Measurements from ENCODE around the gene GLDN. TPM values are rescaled to one million over a fixed set of nuclear protein-coding genes. Genes with fewer than 3 reads are reported as not detected.

Gene GLDN
- total RNA-seq, 4 donors from 2014 or later = 2.2 to 9.9 (median 4.3) TPM

DNA sequence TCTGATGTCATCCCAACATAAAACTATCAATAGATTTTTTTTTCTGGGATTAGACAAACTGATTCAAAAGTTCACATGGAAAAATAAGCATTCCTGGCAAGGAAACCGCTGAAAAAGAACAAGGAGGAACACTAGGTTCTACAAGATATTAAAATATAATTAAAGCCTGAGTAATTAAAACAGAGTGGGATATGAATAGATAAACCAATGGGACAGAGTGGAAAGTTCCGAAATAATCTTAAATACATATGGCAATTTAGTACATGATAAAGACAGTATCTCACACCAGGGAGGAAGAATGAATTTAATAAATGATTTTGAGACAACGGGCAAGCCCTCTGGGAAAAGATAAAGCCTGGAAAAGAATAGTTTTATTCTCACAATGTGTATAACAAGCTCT, 4.7 kb downstream of the GLDN start:
- Histone ChIP-seq H3K4me1 (peaks cover 26 to 40% (median 33%) of the 10 kb centered on the region in 4 donors), H3K9me3 (no peaks in the 10 kb centered on the region), H3K4me3 (no peak overlapping the region), H3K36me3 (no peaks in the 10 kb centered on the region), H3K27ac (replicated peaks in 1 of 4) (no peak overlapping the region), H3K27me3 (peaks cover 0 to 16% (median 0%) of the 10 kb centered on the region in 4 donors)
- WGBS = 68% methylated on average over 3 of the region's 3 CpGs
- no peak for DNase-seq (ENCODE audit: extremely low spot score)
- no peak for TF ChIP-seq EP300 (IDR thresholded peaks at IDR 0.05)
- no peak for TF ChIP-seq POLR2A (IDR thresholded peaks at IDR 0.05; ENCODE audit: low read depth)
- no peak for TF ChIP-seq CTCF (IDR thresholded peaks at IDR 0.05)
- TF ChIP-seq POLR2AphosphoS5 (IDR thresholded peaks at IDR 0.05) = no peak
- intact Hi-C loops (cut with DNase I) = no loop called here

- Histone ChIP-seq H3K27ac (replicated peaks in 1 of 4) (peak overlapping the region in 3 of 4 donors; percentile 11 to 48 (median 34)), H3K9me3 (no peaks in the 10 kb centered on the region), H3K4me3 (no peak overlapping the region), H3K4me1 (peaks cover 15 to 24% (median 17%) of the 10 kb centered on the region in 4 donors), H3K36me3 (no peaks in the 10 kb centered on the region), H3K27me3 (no peaks in the 10 kb centered on the region)
- TF ChIP-seq POLR2AphosphoS5 (IDR thresholded peaks at IDR 0.05) (no peak), CTCF (IDR thresholded peaks at IDR 0.05) (no peak), EP300 (IDR thresholded peaks at IDR 0.05) (no peak), POLR2A (IDR thresholded peaks at IDR 0.05; ENCODE audit: low read depth) (no peak)
- WGBS = 66% methylated on average over 5 of the region's 5 CpGs
- no peak for DNase-seq (ENCODE audit: extremely low spot score)
- intact Hi-C loops (cut with DNase I) = no loop called here
These were observed 7.2 kb downstream of the GLDN start for GRCh38 chr15:51348688-51349087.

- Histone ChIP-seq H3K36me3 (no peaks in the 10 kb centered on the region), H3K27ac (replicated peaks in 1 of 4) (peak overlapping the region in 3 of 4 donors; percentile 11 to 48 (median 34)), H3K4me1 (peaks cover 15 to 24% (median 17%) of the 10 kb centered on the region in 4 donors), H3K4me3 (no peak overlapping the region), H3K27me3 (no peaks in the 10 kb centered on the region), H3K9me3 (no peaks in the 10 kb centered on the region)
- intact Hi-C loops (cut with DNase I) = no loop called here
- TF ChIP-seq CTCF (IDR thresholded peaks at IDR 0.05) (peak in 1 of 3 experiments; percentile 18), POLR2AphosphoS5 (IDR thresholded peaks at IDR 0.05) (peak in 1 of 2 donors; percentile 29), EP300 (IDR thresholded peaks at IDR 0.05) (no peak), POLR2A (IDR thresholded peaks at IDR 0.05; ENCODE audit: low read depth) (no peak)
- no peak for DNase-seq (ENCODE audit: extremely low spot score)
- WGBS = 35% methylated on average over 4 of the region's 4 CpGs
These were observed 7.8 kb downstream of the GLDN start for GRCh38 chr15:51349156-51349844.

DNA sequence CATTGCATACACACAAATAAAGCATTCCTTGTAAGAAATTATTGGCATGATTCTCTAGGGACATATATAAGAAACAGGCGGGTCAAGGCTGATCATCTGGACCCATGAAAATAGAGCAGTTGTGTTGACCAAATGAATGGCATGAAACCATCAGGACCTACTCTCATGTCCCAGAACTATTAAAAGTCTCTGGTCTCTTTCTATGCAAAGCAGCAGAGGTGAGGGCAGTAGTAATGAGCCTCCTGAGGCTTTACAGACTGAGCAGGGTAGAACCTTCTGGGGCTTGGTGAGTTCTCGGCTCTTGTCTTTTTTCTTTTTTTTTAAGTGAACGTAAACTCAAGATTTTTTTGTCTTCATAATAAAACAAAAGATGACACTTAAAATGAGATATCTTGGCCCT, 9.3 kb downstream of the GLDN start:
- H3K27ac ChIP-seq (replicated peaks in 1 of 4) = no peak overlapping the region
- H3K9me3 ChIP-seq = no peaks in the 10 kb centered on the region
- H3K4me3 ChIP-seq = no peak overlapping the region
- intact Hi-C loops (cut with DNase I) = no loop called here
- no peak for DNase-seq (ENCODE audit: extremely low spot score)
- no peaks in the 10 kb centered on the region for H3K27me3 ChIP-seq
- TF ChIP-seq POLR2A (IDR thresholded peaks at IDR 0.05; ENCODE audit: low read depth) (no peak), POLR2AphosphoS5 (IDR thresholded peaks at IDR 0.05) (no peak)
- peaks cover 15 to 24% (median 17%) of the 10 kb centered on the region in 4 donors for H3K4me1 ChIP-seq
- WGBS = 97% methylated on average over 3 of the region's 3 CpGs
- no peaks in the 10 kb centered on the region for H3K36me3 ChIP-seq

DNA sequence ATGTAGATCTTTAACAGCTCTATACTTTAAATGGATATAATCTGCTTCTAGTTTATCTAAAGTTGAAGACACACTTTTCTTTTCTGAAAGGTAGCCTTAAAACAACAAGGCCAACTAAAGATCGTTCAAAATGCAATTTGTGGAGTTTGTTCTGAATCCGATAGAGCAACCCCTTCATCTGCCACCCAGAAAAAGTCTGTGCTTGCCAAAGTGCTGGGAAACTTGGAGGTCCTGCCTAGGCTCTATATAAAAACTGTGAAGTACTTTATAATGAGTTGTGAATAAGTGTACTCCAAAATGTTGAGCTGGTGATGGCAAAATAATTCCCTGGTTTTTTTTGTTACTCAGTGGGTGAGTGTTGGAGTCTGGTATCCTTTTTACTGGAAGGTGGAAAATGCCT, 12.5 kb downstream of the GLDN start:
- no peak overlapping the region for H3K4me3 ChIP-seq
- H3K9me3 ChIP-seq = no peaks in the 10 kb centered on the region
- H3K36me3 ChIP-seq = no peaks in the 10 kb centered on the region
- intact Hi-C loops (cut with DNase I) = no loop called here
- H3K27me3 ChIP-seq = no peaks in the 10 kb centered on the region
- H3K4me1 ChIP-seq = peaks cover 12 to 14% (median 13%) of the 10 kb centered on the region in 4 donors
- no peak for DNase-seq (ENCODE audit: extremely low spot score)
- no peak for TF ChIP-seq POLR2A (IDR thresholded peaks at IDR 0.05; ENCODE audit: low read depth)
- TF ChIP-seq POLR2AphosphoS5 (IDR thresholded peaks at IDR 0.05) = no peak
- no peak for TF ChIP-seq EP300 (IDR thresholded peaks at IDR 0.05)
- no peak for TF ChIP-seq CTCF (IDR thresholded peaks at IDR 0.05)
- no peak overlapping the region for H3K27ac ChIP-seq (replicated peaks in 1 of 4)
- 56% methylated on average over 2 of the region's 2 CpGs for WGBS
